HL-60 (cell line): ENCODE results near the gene SCOC.

Source experiments
- DNase-seq, 2 experiments: peaks; one replicate each; pipeline ENCODE4 v3.0.0-alpha.2; 2010 to 2020; ENCODE audit warnings: low read depth in 1 of 2, low spot score in 1 of 2
- H3K27ac ChIP-seq: fragments of 250-450 bp; sonication (Bioruptor Pico); replicated peaks from 2 replicates; pipeline ENCODE4 v1.5.1; 2020; ENCODE audit warnings: mild to moderate bottlenecking, moderate library complexity
- H3K27me3 ChIP-seq: fragments of 250-450 bp; sonication (Bioruptor Pico); 2 replicates; pipeline ENCODE4 v1.5.1; 2021; ENCODE audit warnings: mild to moderate bottlenecking, moderate library complexity; ENCODE audit not compliant: insufficient read depth, poor library complexity, severe bottlenecking
- H3K4me3 ChIP-seq: replicated peaks from 2 replicates; pipeline ENCODE4 v1.5.1; 2011; ENCODE audit warnings: mild to moderate bottlenecking, control low read depth, low read length; ENCODE audit not compliant: insufficient read depth
- GABPA ChIP-seq: IDR thresholded peaks from 2 replicates; pipeline ENCODE4 v1.6.1; 2012; ENCODE audit warnings: low read depth
- POLR2AphosphoS5 ChIP-seq: IDR thresholded peaks from 2 replicates; pipeline ENCODE4 v1.6.1; 2012; ENCODE audit warnings: low read depth
- SPI1 ChIP-seq: IDR thresholded peaks from 2 replicates; pipeline ENCODE4 v1.6.1; 2012; ENCODE audit warnings: low read depth, mild to moderate bottlenecking, borderline replicate concordance
- TF ChIP-seq, protein P1 (sequence below): IDR thresholded peaks from one replicate; pipeline ENCODE4 v1.5.1; 2011; ENCODE audit warnings: low read length, control low read depth, inconsistent platforms; ENCODE audit not compliant: insufficient read depth
- TF ChIP-seq, protein P2 (sequence below): IDR thresholded peaks from 2 replicates; pipeline ENCODE4 v1.6.1; 2012; ENCODE audit warnings: low read depth; ENCODE audit not compliant: insufficient replicate concordance

Gene SCOC

DNA sequence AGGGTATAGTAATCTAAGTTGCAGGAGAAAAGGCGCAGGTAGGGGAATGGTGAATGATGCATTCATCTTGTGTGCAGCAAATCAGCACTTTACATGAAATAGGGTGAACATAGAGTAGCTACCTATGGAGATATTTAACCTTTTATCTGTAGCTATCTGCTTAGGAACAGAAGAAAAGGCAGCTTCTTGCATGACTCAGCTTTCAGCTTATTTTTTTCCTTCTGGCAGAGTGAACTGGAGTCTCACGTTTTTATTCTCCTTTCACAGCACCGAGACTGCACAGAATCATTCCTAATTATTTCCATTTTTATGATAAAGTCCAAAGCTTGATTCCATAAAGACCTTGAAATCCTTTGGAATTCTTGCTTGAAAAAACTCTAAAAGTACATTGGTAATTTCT, 4.8 kb upstream of the SCOC start:
- Histone ChIP-seq H3K4me3 (no peak overlapping the region), H3K27ac (no peak overlapping the region), H3K27me3 (no peaks in the 10 kb centered on the region)
- no peak for DNase-seq
- no peak for TF ChIP-seq SPI1
- TF ChIP-seq, protein P1, sequence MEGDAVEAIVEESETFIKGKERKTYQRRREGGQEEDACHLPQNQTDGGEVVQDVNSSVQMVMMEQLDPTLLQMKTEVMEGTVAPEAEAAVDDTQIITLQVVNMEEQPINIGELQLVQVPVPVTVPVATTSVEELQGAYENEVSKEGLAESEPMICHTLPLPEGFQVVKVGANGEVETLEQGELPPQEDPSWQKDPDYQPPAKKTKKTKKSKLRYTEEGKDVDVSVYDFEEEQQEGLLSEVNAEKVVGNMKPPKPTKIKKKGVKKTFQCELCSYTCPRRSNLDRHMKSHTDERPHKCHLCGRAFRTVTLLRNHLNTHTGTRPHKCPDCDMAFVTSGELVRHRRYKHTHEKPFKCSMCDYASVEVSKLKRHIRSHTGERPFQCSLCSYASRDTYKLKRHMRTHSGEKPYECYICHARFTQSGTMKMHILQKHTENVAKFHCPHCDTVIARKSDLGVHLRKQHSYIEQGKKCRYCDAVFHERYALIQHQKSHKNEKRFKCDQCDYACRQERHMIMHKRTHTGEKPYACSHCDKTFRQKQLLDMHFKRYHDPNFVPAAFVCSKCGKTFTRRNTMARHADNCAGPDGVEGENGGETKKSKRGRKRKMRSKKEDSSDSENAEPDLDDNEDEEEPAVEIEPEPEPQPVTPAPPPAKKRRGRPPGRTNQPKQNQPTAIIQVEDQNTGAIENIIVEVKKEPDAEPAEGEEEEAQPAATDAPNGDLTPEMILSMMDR: no peak
- TF ChIP-seq, protein P2, sequence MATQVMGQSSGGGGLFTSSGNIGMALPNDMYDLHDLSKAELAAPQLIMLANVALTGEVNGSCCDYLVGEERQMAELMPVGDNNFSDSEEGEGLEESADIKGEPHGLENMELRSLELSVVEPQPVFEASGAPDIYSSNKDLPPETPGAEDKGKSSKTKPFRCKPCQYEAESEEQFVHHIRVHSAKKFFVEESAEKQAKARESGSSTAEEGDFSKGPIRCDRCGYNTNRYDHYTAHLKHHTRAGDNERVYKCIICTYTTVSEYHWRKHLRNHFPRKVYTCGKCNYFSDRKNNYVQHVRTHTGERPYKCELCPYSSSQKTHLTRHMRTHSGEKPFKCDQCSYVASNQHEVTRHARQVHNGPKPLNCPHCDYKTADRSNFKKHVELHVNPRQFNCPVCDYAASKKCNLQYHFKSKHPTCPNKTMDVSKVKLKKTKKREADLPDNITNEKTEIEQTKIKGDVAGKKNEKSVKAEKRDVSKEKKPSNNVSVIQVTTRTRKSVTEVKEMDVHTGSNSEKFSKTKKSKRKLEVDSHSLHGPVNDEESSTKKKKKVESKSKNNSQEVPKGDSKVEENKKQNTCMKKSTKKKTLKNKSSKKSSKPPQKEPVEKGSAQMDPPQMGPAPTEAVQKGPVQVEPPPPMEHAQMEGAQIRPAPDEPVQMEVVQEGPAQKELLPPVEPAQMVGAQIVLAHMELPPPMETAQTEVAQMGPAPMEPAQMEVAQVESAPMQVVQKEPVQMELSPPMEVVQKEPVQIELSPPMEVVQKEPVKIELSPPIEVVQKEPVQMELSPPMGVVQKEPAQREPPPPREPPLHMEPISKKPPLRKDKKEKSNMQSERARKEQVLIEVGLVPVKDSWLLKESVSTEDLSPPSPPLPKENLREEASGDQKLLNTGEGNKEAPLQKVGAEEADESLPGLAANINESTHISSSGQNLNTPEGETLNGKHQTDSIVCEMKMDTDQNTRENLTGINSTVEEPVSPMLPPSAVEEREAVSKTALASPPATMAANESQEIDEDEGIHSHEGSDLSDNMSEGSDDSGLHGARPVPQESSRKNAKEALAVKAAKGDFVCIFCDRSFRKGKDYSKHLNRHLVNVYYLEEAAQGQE: no peak
- TF ChIP-seq GABPA: no peak
- no peak for TF ChIP-seq POLR2AphosphoS5

DNA sequence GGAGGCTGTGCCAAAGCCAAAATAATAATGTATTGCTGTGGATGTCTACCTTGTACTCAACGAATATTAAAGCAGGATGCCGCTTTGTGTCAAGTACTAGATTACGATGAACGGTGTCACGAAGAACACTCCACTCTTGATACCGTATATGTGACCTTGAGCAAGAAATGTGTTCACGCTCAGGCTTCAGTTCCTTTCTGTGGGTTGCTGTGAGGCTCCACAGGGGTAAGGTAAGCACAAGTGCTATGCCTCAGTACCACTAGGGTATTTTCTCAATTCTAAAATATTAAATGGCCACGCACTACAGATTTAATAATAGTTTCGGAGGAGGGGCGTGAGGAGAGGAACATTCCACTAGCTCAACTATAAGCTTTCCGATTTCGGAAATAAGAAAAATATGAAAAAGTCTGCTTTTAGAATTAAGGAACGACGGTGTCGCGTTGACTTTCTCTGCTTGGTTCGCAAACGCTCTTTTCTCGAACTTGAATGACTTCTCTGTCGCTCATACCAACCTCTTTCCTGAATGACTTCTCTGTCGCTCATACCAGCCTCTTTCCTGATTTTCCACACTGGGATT, 607 bp upstream of the SCOC start:
- Histone ChIP-seq H3K27ac (peak overlapping the region; percentile 63), H3K4me3 (peak overlapping the region; percentile 93), H3K27me3 (no peaks in the 10 kb centered on the region)
- TF ChIP-seq, protein P1: no peak
- TF ChIP-seq SPI1: peak; percentile 54; the same call in 1 of the 2 replicates
- TF ChIP-seq POLR2AphosphoS5: no peak; the same call in 1 of the 2 replicates
- TF ChIP-seq GABPA: no peak
- TF ChIP-seq, protein P2: peak; percentile 47
- DNase-seq: peak; percentile 63 to 75

DNA sequence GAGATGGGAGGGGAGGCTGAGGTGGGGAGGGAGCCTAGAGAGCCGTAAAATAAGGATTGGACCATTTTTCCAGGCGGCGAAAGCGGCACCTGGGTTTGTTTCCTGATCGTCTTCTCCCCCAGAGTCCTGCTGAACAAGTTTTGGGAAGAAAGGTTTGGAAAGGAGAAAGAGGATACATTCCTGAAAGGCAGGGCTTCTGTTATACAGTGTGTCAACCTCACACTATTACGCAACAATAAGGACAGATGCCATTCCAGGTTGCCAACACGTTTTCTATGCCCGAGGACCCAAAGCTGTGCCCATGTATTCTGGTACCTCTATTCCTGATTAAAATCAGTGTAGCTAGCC, 658 bp downstream of the SCOC start:
- H3K27me3 ChIP-seq: no peaks in the 10 kb centered on the region
- DNase-seq: peak in 1 of 2 experiments; percentile 3
- TF ChIP-seq GABPA: no peak
- TF ChIP-seq, protein P1: no peak
- no peak for TF ChIP-seq POLR2AphosphoS5
- TF ChIP-seq SPI1: no peak
- TF ChIP-seq, protein P2: no peak
- peak overlapping the region; percentile 93 for H3K4me3 ChIP-seq
- peak overlapping the region; percentile 62; the same call in 1 of the 2 replicates for H3K27ac ChIP-seq
